Measurements from ENCODE around the gene SNRPA1. TPM values are rescaled to one million over a fixed set of nuclear protein-coding genes. Genes with fewer than 3 reads are reported as not detected.

Gene SNRPA1
- total RNA-seq, 1 experiment from 2014 or later: 25.4 TPM

GRCh38 chr15:101264911-101265641 lies 30.0 kb downstream of the SNRPA1 start:
- no peak for DNase-seq (ENCODE audit: low read depth)

- DNase-seq (ENCODE audit: low read depth): no peak
These were observed 31.0 kb downstream of the SNRPA1 start for GRCh38 chr15:101264011-101264410.

GRCh38 chr15:101262551-101262950 lies 32.5 kb downstream of the SNRPA1 start:
- no peak for DNase-seq (ENCODE audit: low read depth)

GRCh38 chr15:101258238-101259144 lies 36.6 kb downstream of the SNRPA1 start:
- peak; percentile 60 for DNase-seq (ENCODE audit: low read depth)

GRCh38 chr15:101256757-101257156 lies 38.3 kb downstream of the SNRPA1 start:
- DNase-seq (ENCODE audit: low read depth): peak; percentile 36

- no peak for DNase-seq (ENCODE audit: low read depth)
These were observed 39.3 kb downstream of the SNRPA1 start for GRCh38 chr15:101255615-101256241.

- DNase-seq (ENCODE audit: low read depth): no peak
These were observed 40.0 kb downstream of the SNRPA1 start for GRCh38 chr15:101255051-101255395.

- DNase-seq (ENCODE audit: low read depth): no peak
These were observed 40.6 kb downstream of the SNRPA1 start for GRCh38 chr15:101254157-101255050.

- no peak for DNase-seq (ENCODE audit: low read depth)
These were observed 42.2 kb downstream of the SNRPA1 start for GRCh38 chr15:101252836-101253235.

- peak; percentile 91 for DNase-seq (ENCODE audit: low read depth)
These were observed 42.9 kb downstream of the SNRPA1 start, which contains the start of gene CHSY1 for GRCh38 chr15:101251830-101252820. Gene CHSY1, minus strand, starts transcription at chr15:101252048. Its CDS starts 592 bp downstream, at chr15:101251456.

- DNase-seq (ENCODE audit: low read depth): peak; percentile 41
These were observed 43.9 kb downstream of the SNRPA1 start for GRCh38 chr15:101250873-101251829.

GRCh38 chr15:101250341-101250831 lies 44.7 kb downstream of the SNRPA1 start:
- DNase-seq (ENCODE audit: low read depth): peak; percentile 73

- DNase-seq (ENCODE audit: low read depth): no peak
These were observed 46.8 kb downstream of the SNRPA1 start for GRCh38 chr15:101248274-101248673.

GRCh38 chr15:101246824-101247745 lies 48.0 kb downstream of the SNRPA1 start:
- DNase-seq (ENCODE audit: low read depth): no peak

- DNase-seq (ENCODE audit: low read depth): no peak
These were observed 48.7 kb downstream of the SNRPA1 start for GRCh38 chr15:101246391-101246790.

GRCh38 chr15:101244889-101245668 lies 50.0 kb downstream of the SNRPA1 start:
- no peak for DNase-seq (ENCODE audit: low read depth)

Data from LHCN-M2 (cell line).